HEK293 (cell line): ENCODE results near the gene SLC25A26.

Source experiments
- CTCF ChIA-PET: fragments of 350-600 bp; formaldehyde crosslinking; extraction: SDS; loops from one replicate; lab custom pipeline; 2021; ENCODE audit warnings: antibody characterized with exemption; lab: Yijun Ruan, JAX
- POLR2A ChIA-PET: fragments of 300-600 bp; formaldehyde crosslinking; extraction: SDS; loops from one replicate; lab custom pipeline; 2020; ENCODE audit warnings: antibody characterized with exemption, inconsistent platforms; lab: Yijun Ruan, JAX
- H3K27ac ChIP-seq: fragments of 200-500 bp; sonication (Bioruptor generic); 2 replicates; pipeline ENCODE4 v1.5.1; 2014; ENCODE audit warnings: low read depth, low read length, control low read depth, inconsistent platforms; ENCODE audit errors: extremely low read depth
- H3K36me3 ChIP-seq, 2 experiments: fragments of 200-500 bp in 1 of 2; sonication (Bioruptor generic) in 1 of 2; 1 replicate in 1 of 2; 2 replicates in 1 of 2; pipeline ENCODE4 v1.5.1; 2014 to 2017; ENCODE audit warnings: inconsistent platforms in 2 of 2, low read length in 2 of 2; ENCODE audit not compliant: control insufficient read depth in 2 of 2, insufficient read depth in 1 of 2
- H3K4me1 ChIP-seq: fragments of 200-500 bp; sonication (Bioruptor generic); 2 replicates; pipeline ENCODE4 v1.5.1; 2014; ENCODE audit warnings: mild to moderate bottlenecking, low read length, inconsistent platforms; ENCODE audit not compliant: control insufficient read depth, insufficient read depth
- H3K4me3 ChIP-seq: 2 replicates; pipeline ENCODE4 v1.5.1; 2011; ENCODE audit warnings: low read depth, mild to moderate bottlenecking, control low read depth, low read length, moderate library complexity
- H3K9me3 ChIP-seq: fragments of 200-500 bp; sonication (Bioruptor generic); 2 replicates; pipeline ENCODE4 v1.5.1; 2014; ENCODE audit warnings: low read depth, low read length, inconsistent platforms; ENCODE audit not compliant: control insufficient read depth, insufficient read depth
- ELK4 ChIP-seq: IDR thresholded peaks from 2 replicates; pipeline ENCODE4 v1.6.1; 2011; ENCODE audit warnings: mild to moderate bottlenecking, low read depth, low read length, borderline replicate concordance
- FEZF1 ChIP-seq: fragments of 450-650 bp; formaldehyde crosslinking; IDR thresholded peaks from 2 replicates; pipeline ENCODE4 v1.5.1; 2016; ENCODE audit warnings: missing biosample characterization, missing genetic modification characterization
- MEIS1 ChIP-seq: sonication (generic); formaldehyde crosslinking; IDR thresholded peaks from 2 replicates; pipeline ENCODE4 v1.8.1; 2022; ENCODE audit warnings: missing genetic modification reagents, mild to moderate bottlenecking, borderline replicate concordance
- OVOL3 ChIP-seq: fragments of 450-650 bp; formaldehyde crosslinking; IDR thresholded peaks from 2 replicates; pipeline ENCODE4 v1.5.1; 2016; ENCODE audit warnings: missing biosample characterization, missing genetic modification characterization
- ZBTB1 ChIP-seq: fragments of 450-650 bp; formaldehyde crosslinking; IDR thresholded peaks from 2 replicates; pipeline ENCODE4 v1.5.1; 2016; ENCODE audit warnings: missing biosample characterization, missing genetic modification characterization
- ZEB2 ChIP-seq: fragments of 450-650 bp; formaldehyde crosslinking; IDR thresholded peaks from 2 replicates; pipeline ENCODE4 v1.5.1; 2016; ENCODE audit warnings: missing biosample characterization, missing genetic modification characterization
- ZFP69B ChIP-seq: fragments of 450-650 bp; formaldehyde crosslinking; IDR thresholded peaks from 2 replicates; pipeline ENCODE4 v1.5.1; 2016; ENCODE audit warnings: missing biosample characterization, missing genetic modification characterization
- ZNF132 ChIP-seq: fragments of 450-650 bp; formaldehyde crosslinking; IDR thresholded peaks from 2 replicates; pipeline ENCODE4 v1.5.1; 2017; ENCODE audit warnings: missing biosample characterization, missing genetic modification characterization, borderline replicate concordance
- ZNF140 ChIP-seq: fragments of 450-650 bp; formaldehyde crosslinking; IDR thresholded peaks from 2 replicates; pipeline ENCODE4 v1.5.1; 2016; ENCODE audit warnings: missing biosample characterization, missing genetic modification characterization
- ZNF146 ChIP-seq: fragments of 450-650 bp; formaldehyde crosslinking; IDR thresholded peaks from 2 replicates; pipeline ENCODE4 v1.5.1; 2016; ENCODE audit warnings: missing biosample characterization, missing genetic modification characterization
- ZNF2 ChIP-seq: fragments of 450-650 bp; formaldehyde crosslinking; IDR thresholded peaks from 2 replicates; pipeline ENCODE4 v1.5.1; 2016; ENCODE audit warnings: missing biosample characterization, missing genetic modification characterization
- ZNF214 ChIP-seq: fragments of 450-650 bp; formaldehyde crosslinking; IDR thresholded peaks from 2 replicates; pipeline ENCODE4 v1.5.1; 2017; ENCODE audit warnings: missing biosample characterization, mild to moderate bottlenecking, missing genetic modification characterization, borderline replicate concordance
- ZNF221 ChIP-seq: fragments of 450-650 bp; formaldehyde crosslinking; IDR thresholded peaks from 2 replicates; pipeline ENCODE4 v1.5.1; 2017; ENCODE audit warnings: missing biosample characterization, missing genetic modification characterization, borderline replicate concordance
- ZNF280D ChIP-seq: fragments of 450-650 bp; formaldehyde crosslinking; IDR thresholded peaks from 2 replicates; pipeline ENCODE4 v1.5.1; 2016; ENCODE audit warnings: missing biosample characterization, missing genetic modification characterization
- ZNF394 ChIP-seq: fragments of 450-650 bp; formaldehyde crosslinking; IDR thresholded peaks from 2 replicates; pipeline ENCODE4 v1.5.1; 2016; ENCODE audit warnings: missing biosample characterization, missing genetic modification characterization, mild to moderate bottlenecking, moderate library complexity, borderline replicate concordance
- ZNF48 ChIP-seq: fragments of 450-650 bp; formaldehyde crosslinking; IDR thresholded peaks from 2 replicates; pipeline ENCODE4 v1.5.1; 2016; ENCODE audit warnings: missing biosample characterization, missing genetic modification characterization
- ZNF510 ChIP-seq: fragments of 450-650 bp; formaldehyde crosslinking; IDR thresholded peaks from 2 replicates; pipeline ENCODE4 v1.5.1; 2018; ENCODE audit warnings: mild to moderate bottlenecking, missing genetic modification characterization, missing biosample characterization; ENCODE audit not compliant: insufficient replicate concordance
- ZNF580 ChIP-seq: fragments of 450-650 bp; formaldehyde crosslinking; IDR thresholded peaks from 2 replicates; pipeline ENCODE4 v1.5.1; 2016; ENCODE audit warnings: missing biosample characterization, missing genetic modification characterization
- ZNF624 ChIP-seq: fragments of 450-650 bp; formaldehyde crosslinking; IDR thresholded peaks from 2 replicates; pipeline ENCODE4 v1.5.1; 2017; ENCODE audit warnings: missing biosample characterization, missing genetic modification characterization
- ZNF777 ChIP-seq: fragments of 450-650 bp; formaldehyde crosslinking; IDR thresholded peaks from 2 replicates; pipeline ENCODE4 v1.5.1; 2017; ENCODE audit warnings: missing biosample characterization, missing genetic modification characterization, borderline replicate concordance
- ZNF830 ChIP-seq: fragments of 450-650 bp; IDR thresholded peaks from 2 replicates; pipeline ENCODE4 v1.5.0; 2018; ENCODE audit warnings: missing biosample characterization, missing genetic modification characterization, low read depth, mild to moderate bottlenecking, moderate library complexity
- ZSCAN16 ChIP-seq: fragments of 450-650 bp; formaldehyde crosslinking; IDR thresholded peaks from 2 replicates; pipeline ENCODE4 v1.5.1; 2016; ENCODE audit warnings: missing biosample characterization, missing genetic modification characterization
- TF ChIP-seq, protein P1 (sequence below): fragments of 450-650 bp; formaldehyde crosslinking; IDR thresholded peaks from 2 replicates; pipeline ENCODE4 v1.5.1; 2016; ENCODE audit warnings: missing biosample characterization, missing genetic modification characterization
- TF ChIP-seq, protein P2 (sequence below): fragments of 450-650 bp; formaldehyde crosslinking; conservative IDR thresholded peaks from 2 replicates; pipeline ENCODE4 v1.5.1; 2016; ENCODE audit warnings: low read depth, missing biosample characterization, missing genetic modification characterization

Gene SLC25A26

DNA sequence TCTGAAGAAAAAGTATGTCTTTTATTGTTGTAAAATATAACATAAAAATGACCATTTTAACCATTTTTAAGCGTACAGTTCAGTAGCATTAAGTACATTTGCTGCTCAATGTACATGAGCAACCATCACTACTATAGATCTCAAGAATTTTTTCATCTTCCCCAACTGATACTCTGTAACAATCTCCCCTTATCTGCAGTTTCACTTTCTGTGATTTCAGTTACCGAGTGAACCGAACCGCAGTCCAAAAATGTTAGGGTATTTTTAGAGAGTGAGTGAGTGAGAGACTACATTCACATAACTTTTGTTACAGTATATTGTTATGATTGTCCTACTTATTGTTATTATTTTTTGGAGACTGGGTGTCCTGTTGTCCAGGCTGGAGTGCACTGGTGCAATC lies 9.0 kb upstream of the SLC25A26 start:
- no peak overlapping the region for H3K27ac ChIP-seq
- no peaks in the 10 kb centered on the region for H3K36me3 ChIP-seq
- no peaks in the 10 kb centered on the region for H3K4me1 ChIP-seq
- CTCF ChIA-PET = interaction anchor here (0.7 kb wide), 1 partner anchor 25 kb away, joined by 4 read pairs; no protein-coding TSS in a partner anchor
- H3K9me3 ChIP-seq = no peaks in the 10 kb centered on the region
- POLR2A ChIA-PET = no interaction called here
- TF ChIP-seq ZNF394 (tag by site-specific recombination) (no peak), ZSCAN16 (tag by site-specific recombination) (no peak), ZNF146 (no peak), ZNF2 (tag by site-specific recombination) (no peak), ZBTB1 (tag by site-specific recombination) (no peak), OVOL3 (tag by site-specific recombination) (no peak), ZEB2 (tag by site-specific recombination) (no peak), ZNF140 (no peak), ZNF214 (tag by site-specific recombination) (no peak), ZNF510 (no peak), ZNF48 (tag by site-specific recombination) (no peak), ZNF830 (tag by site-specific recombination) (no peak), ZNF221 (no peak), ELK4 (no peak), ZNF624 (tag by site-specific recombination) (no peak), ZNF777 (tag by site-specific recombination) (no peak), ZNF580 (tag by site-specific recombination) (no peak)
- TF ChIP-seq, protein P1, sequence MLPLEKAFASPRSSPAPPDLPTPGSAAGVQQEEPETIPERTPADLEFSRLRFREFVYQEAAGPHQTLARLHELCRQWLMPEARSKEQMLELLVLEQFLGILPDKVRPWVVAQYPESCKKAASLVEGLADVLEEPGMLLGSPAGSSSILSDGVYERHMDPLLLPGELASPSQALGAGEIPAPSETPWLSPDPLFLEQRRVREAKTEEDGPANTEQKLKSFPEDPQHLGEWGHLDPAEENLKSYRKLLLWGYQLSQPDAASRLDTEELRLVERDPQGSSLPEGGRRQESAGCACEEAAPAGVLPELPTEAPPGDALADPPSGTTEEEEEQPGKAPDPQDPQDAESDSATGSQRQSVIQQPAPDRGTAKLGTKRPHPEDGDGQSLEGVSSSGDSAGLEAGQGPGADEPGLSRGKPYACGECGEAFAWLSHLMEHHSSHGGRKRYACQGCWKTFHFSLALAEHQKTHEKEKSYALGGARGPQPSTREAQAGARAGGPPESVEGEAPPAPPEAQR (tag by site-specific recombination) = no peak
- TF ChIP-seq, protein P2, sequence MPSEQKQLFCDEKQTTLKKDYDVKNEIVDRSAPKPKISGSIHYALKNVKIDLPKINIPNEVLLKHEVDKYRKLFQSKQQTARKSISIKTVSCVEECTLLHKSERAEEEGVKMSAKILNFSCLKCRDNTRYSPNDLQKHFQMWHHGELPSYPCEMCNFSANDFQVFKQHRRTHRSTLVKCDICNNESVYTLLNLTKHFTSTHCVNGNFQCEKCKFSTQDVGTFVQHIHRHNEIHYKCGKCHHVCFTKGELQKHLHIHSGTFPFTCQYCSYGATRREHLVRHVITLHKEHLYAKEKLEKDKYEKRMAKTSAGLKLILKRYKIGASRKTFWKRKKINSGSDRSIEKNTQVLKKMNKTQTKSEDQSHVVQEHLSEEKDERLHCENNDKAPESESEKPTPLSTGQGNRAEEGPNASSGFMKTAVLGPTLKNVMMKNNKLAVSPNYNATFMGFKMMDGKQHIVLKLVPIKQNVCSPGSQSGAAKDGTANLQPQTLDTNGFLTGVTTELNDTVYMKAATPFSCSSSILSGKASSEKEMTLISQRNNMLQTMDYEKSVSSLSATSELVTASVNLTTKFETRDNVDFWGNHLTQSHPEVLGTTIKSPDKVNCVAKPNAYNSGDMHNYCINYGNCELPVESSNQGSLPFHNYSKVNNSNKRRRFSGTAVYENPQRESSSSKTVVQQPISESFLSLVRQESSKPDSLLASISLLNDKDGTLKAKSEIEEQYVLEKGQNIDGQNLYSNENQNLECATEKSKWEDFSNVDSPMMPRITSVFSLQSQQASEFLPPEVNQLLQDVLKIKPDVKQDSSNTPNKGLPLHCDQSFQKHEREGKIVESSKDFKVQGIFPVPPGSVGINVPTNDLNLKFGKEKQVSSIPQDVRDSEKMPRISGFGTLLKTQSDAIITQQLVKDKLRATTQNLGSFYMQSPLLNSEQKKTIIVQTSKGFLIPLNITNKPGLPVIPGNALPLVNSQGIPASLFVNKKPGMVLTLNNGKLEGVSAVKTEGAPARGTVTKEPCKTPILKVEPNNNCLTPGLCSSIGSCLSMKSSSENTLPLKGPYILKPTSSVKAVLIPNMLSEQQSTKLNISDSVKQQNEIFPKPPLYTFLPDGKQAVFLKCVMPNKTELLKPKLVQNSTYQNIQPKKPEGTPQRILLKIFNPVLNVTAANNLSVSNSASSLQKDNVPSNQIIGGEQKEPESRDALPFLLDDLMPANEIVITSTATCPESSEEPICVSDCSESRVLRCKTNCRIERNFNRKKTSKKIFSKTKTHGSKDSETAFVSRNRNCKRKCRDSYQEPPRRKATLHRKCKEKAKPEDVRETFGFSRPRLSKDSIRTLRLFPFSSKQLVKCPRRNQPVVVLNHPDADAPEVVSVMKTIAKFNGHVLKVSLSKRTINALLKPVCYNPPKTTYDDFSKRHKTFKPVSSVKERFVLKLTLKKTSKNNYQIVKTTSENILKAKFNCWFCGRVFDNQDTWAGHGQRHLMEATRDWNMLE = no peak
- H3K4me3 ChIP-seq = no peak overlapping the region

DNA sequence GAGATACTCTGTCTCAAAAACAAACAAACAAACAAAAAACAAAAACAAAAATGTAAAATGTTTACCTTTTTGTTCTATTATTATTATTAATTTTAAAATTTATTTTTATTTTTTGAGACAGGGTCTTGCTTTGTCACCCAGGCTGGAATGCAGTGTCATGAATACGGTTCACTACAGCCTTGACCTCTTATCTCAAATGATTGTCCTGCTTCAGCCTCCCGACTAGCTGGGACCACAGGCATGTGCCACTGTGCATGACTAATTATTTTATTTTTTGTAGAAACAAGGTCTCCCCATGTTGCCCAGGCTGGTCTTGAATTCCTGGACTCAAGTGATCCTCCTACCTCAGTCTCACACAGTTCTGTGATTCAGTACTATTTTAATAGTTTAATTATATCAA lies 5.7 kb upstream of the SLC25A26 start:
- Histone ChIP-seq H3K9me3 (no peaks in the 10 kb centered on the region), H3K4me3 (no peak overlapping the region), H3K4me1 (no peaks in the 10 kb centered on the region), H3K36me3 (no peaks in the 10 kb centered on the region), H3K27ac (no peak overlapping the region)
- ChIA-PET CTCF (interaction anchor here (0.6 kb wide), 1 partner anchor 118 kb away, joined by 3 read pairs; no protein-coding TSS in a partner anchor), POLR2A (no interaction called here)
- no peak for TF ChIP-seq ZNF132 (tag by site-specific recombination)
- no peak for TF ChIP-seq ZFP69B
- no peak for TF ChIP-seq MEIS1 (CRISPR knock-in tag)
- TF ChIP-seq ZNF280D (tag by site-specific recombination) = no peak
- no peak for TF ChIP-seq FEZF1 (tag by site-specific recombination)
